PC-9 (cell line): ENCODE measurements around the gene UPF3A.
"Not testable (repeated sequence)": the region's sequence is repeated elsewhere in the genome, so short reads cannot be mapped to it uniquely, and the experiment has no call there.

Source experiments
- CTCF ChIP-seq: fragments of 200-600 bp; sonication (generic); conservative IDR thresholded peaks from 2 replicates; pipeline ENCODE4 v1.6.1; 2017; ENCODE audit warnings: mixed run types, antibody characterized with exemption, mild to moderate bottlenecking, moderate library complexity
- EZH2 ChIP-seq: fragments of 200-600 bp; sonication (generic); IDR thresholded peaks from 2 replicates; pipeline ENCODE4 v1.8.0; 2017; ENCODE audit warnings: antibody characterized with exemption, low read depth

- peak; percentile 52; the same call in 1 of the 2 replicates for TF ChIP-seq CTCF
- TF ChIP-seq EZH2, result not testable (repeated sequence)
Measured at GRCh38 chr13:114352763-114353162, 71.4 kb downstream of the UPF3A start.
